ENCODE results near the gene EIF2A. TPM values are rescaled to one million over a fixed set of nuclear protein-coding genes. Genes with fewer than 3 reads are reported as not detected.

EIF2A gene
- total RNA-seq, 4 donors from 2014 or later = 179 to 198 (median 189) TPM

DNA sequence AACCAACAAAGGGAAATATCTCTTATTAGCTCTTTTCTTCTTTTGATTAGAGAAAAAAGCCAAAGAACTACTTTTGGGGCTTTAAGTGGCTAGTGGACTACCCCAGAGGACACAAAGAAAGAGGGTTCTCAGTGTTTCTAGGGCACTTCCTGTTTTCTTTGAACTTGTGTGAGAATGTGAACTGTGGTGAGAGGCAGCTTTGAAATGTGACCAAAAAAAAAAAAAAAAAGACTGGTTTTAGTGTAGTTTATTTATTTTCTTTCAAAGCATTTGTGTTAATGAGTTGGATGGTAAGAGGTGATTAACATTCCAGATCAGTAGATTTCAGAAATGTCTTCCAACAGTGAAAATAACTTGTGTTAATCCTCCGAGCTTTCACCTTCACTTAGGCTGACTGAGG is 88.9 kb downstream of the EIF2A start:
- Histone ChIP-seq H3K27me3 (no peaks in the 10 kb centered on the region), H3K4me1 (peaks cover 8 to 9% of the 10 kb centered on the region in 2 donors), H3K9me3 (no peaks in the 10 kb centered on the region), H3K36me3 (no peaks in the 10 kb centered on the region), H3K4me3 (replicated peaks in 1 of 3) (no peak overlapping the region), H3K27ac (peak overlapping the region in 1 of 3 donors; percentile 15)
- WGBS, 2 donors = 37 to 94% methylated on average over 1 of the region's 1 CpG
- intact Hi-C loops (cut with DNase I) = no loop called here
- no peak for DNase-seq
- TF ChIP-seq, protein P1, sequence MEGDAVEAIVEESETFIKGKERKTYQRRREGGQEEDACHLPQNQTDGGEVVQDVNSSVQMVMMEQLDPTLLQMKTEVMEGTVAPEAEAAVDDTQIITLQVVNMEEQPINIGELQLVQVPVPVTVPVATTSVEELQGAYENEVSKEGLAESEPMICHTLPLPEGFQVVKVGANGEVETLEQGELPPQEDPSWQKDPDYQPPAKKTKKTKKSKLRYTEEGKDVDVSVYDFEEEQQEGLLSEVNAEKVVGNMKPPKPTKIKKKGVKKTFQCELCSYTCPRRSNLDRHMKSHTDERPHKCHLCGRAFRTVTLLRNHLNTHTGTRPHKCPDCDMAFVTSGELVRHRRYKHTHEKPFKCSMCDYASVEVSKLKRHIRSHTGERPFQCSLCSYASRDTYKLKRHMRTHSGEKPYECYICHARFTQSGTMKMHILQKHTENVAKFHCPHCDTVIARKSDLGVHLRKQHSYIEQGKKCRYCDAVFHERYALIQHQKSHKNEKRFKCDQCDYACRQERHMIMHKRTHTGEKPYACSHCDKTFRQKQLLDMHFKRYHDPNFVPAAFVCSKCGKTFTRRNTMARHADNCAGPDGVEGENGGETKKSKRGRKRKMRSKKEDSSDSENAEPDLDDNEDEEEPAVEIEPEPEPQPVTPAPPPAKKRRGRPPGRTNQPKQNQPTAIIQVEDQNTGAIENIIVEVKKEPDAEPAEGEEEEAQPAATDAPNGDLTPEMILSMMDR (IDR thresholded peaks at IDR 0.05) = no peak
- no peak for TF ChIP-seq POLR2A (IDR thresholded peaks at IDR 0.05)

Other genes with a start within 250 kb of the EIF2A start
- 10 to 100 TPM; 14.4 to 35.1 (median 21.2) TPM for gene TSC22D2, start 138.5 kb upstream of the EIF2A start, total RNA-seq
- 100 to 1,000 TPM; 146 to 355 (median 270) TPM for gene SERP1, start 291 bp upstream of the EIF2A start, total RNA-seq
- gene SELENOT, start 56.5 kb downstream of the EIF2A start, total RNA-seq = 100 to 1,000 TPM in 3 of 4 donors, 10 to 100 TPM in 1; 98.8 to 168 (median 137) TPM
- under 1 TPM in 2 of 4 donors, not detected in 2; 0.11 to 0.27 TPM for gene ERICH6, start 157.1 kb downstream of the EIF2A start, total RNA-seq
- 10 to 100 TPM; 17.8 to 29.0 (median 20.4) TPM for gene SIAH2, start 216.4 kb downstream of the EIF2A start, total RNA-seq

Measured in thyroid gland (tissue), 4 donors.